Measurements from ENCODE around the gene PITRM1. TPM values are rescaled to one million over a fixed set of nuclear protein-coding genes. Genes with fewer than 3 reads are reported as not detected.

Gene PITRM1
- total and polyA plus RNA-seq, 2 donors (not counting 3 experiments of a cell fraction or from before 2014, with no cell fraction given) = 83.2 to 145 TPM

DNA sequence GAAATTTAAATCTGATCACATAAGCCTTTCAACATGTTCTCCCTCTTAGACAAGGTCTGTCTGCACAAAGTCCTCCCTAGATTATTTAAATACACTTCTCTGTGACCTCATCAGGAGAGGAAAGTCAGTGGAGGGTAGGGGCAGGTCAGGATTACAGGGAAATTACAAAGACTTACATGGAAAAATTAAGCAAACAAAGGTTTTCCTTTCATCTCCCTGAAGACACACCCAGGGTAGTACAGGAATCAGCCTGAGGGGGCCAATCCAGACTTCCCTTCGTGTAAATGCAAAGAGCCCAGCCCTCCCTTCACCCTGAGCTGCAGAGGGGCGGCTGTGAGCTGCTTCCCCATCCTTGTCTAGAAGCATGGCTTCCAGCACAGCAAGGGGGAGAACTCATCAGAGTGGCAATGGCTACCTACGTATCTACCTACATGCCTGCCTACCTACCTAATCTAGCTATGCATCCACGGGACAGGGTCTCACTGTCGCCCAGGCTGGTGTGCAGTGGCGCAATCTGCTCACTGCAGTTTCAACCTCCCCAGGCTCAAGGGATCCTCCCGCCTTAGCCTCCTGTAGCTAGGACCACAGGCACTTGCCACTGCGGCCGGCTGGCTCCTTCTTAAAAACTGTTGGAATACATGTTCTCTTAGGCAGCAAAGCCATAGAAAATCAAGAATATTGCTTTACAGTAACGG, 33.2 kb downstream of the PITRM1 start:
- Histone ChIP-seq H3K9ac (replicated peaks; ENCODE audit: extremely low read depth, insufficient read depth, low read length) (no peak overlapping the region), H3K27me3 (ENCODE audit: control insufficient read depth in 2 of 2, insufficient read depth in 2 of 2, low read length in 2 of 2) (no peaks in the 10 kb centered on the region), H3K9me3 (replicated peaks; ENCODE audit: control insufficient read depth, insufficient read depth, low read length) (no peaks in the 10 kb centered on the region), H3K79me2 (ENCODE audit: control insufficient read depth, insufficient read depth, low read length) (no peaks in the 10 kb centered on the region), H3K4me3 (replicated peaks in 1 of 3; ENCODE audit: insufficient read depth in 1 of 3, low read depth in 1 of 3, low read length in 3 of 3) (no peak overlapping the region), H2AFZ (ENCODE audit: low read depth, low read length) (no peak overlapping the region), H3K9me1 (replicated peaks; ENCODE audit: control insufficient read depth, extremely low read depth, insufficient read depth, low read length) (no peaks in the 10 kb centered on the region), H3K36me3 (ENCODE audit: control insufficient read depth in 2 of 2, extremely low read depth in 1 of 2, insufficient read depth in 2 of 2, low read length in 2 of 2) (peaks cover 34 to 54% of the 10 kb centered on the region in 2 experiments), H4K20me1 (replicated peaks; ENCODE audit: control insufficient read depth, extremely low read depth, insufficient read depth, low read length) (no peaks in the 10 kb centered on the region), H3K4me2 (ENCODE audit: insufficient read depth, low read length) (no peak overlapping the region), H3K27ac (ENCODE audit: insufficient read depth, low read depth, low read length) (no peak overlapping the region), H3K4me1 (ENCODE audit: control insufficient read depth, extremely low read depth, insufficient read depth, low read length) (no peaks in the 10 kb centered on the region)
- BruUV-seq (replicated peaks) = no TSS peak
- CTCF ChIA-PET = interaction anchor here (1.0 to 2.0 kb wide), 2 partner anchors 18 kb away, joined by 3 to 5 read pairs; no protein-coding TSS in a partner anchor
- intact Hi-C loops (cut with micrococcal nuclease) (no loop called here), dilution Hi-C loops (cut with MboI; ENCODE audit: extremely low pct_ligation_motif_present, low sequenced_read_pairs) (no loop called here)
- DNase-seq (ENCODE audit: low read depth, low spot score) (no peak), FAIRE-seq (no peak)
- no peak for TF ChIP-seq MYC (IDR thresholded peaks at IDR 0.05; ENCODE audit: low read depth, low read length)
- TF ChIP-seq, protein P1, sequence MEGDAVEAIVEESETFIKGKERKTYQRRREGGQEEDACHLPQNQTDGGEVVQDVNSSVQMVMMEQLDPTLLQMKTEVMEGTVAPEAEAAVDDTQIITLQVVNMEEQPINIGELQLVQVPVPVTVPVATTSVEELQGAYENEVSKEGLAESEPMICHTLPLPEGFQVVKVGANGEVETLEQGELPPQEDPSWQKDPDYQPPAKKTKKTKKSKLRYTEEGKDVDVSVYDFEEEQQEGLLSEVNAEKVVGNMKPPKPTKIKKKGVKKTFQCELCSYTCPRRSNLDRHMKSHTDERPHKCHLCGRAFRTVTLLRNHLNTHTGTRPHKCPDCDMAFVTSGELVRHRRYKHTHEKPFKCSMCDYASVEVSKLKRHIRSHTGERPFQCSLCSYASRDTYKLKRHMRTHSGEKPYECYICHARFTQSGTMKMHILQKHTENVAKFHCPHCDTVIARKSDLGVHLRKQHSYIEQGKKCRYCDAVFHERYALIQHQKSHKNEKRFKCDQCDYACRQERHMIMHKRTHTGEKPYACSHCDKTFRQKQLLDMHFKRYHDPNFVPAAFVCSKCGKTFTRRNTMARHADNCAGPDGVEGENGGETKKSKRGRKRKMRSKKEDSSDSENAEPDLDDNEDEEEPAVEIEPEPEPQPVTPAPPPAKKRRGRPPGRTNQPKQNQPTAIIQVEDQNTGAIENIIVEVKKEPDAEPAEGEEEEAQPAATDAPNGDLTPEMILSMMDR (IDR thresholded peaks at IDR 0.05; ENCODE audit: extremely low read depth in 1 of 2, insufficient read depth in 1 of 2, low read depth in 1 of 2, low read length in 2 of 2) = no peak
- TF ChIP-seq JUN (IDR thresholded peaks at IDR 0.05; ENCODE audit: borderline replicate concordance, insufficient read depth, insufficient read length, low read depth) = no peak
- TF ChIP-seq POLR2AphosphoS5 (IDR thresholded peaks at IDR 0.05; ENCODE audit: insufficient read depth, low read depth, low read length) = no peak
- no peak for TF ChIP-seq POLR2A (IDR thresholded peaks at IDR 0.05; ENCODE audit: low read depth, low read length)
- no peak for TF ChIP-seq GATA2 (IDR thresholded peaks at IDR 0.05; ENCODE audit: insufficient read depth, insufficient read length, low read depth, low read length)
- TF ChIP-seq FOS (IDR thresholded peaks at IDR 0.05; ENCODE audit: borderline replicate concordance, insufficient read depth, low read length) = no peak
- TF ChIP-seq EZH2 (IDR thresholded peaks at IDR 0.05; ENCODE audit: borderline replicate concordance, low read depth, low read length, severe bottlenecking) = no peak
- TF ChIP-seq, protein P2, sequence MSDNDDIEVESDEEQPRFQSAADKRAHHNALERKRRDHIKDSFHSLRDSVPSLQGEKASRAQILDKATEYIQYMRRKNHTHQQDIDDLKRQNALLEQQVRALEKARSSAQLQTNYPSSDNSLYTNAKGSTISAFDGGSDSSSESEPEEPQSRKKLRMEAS (IDR thresholded peaks at IDR 0.05; ENCODE audit: insufficient read depth, insufficient read length) = no peak
- POLR2A ChIA-PET = no interaction called here

All from endothelial cell of umbilical vein (primary cell).